ENCODE measurements around the gene RAC2. TPM values are rescaled to one million over a fixed set of nuclear protein-coding genes. Genes with fewer than 3 reads are reported as not detected.
A peak's percentile ranks its signal among the peaks of the same experiment; 100 is the strongest.

Gene RAC2
- total and polyA plus RNA-seq, 2 of the 8 experiments (the other 6 are each of a cell fraction or from before 2014, with no cell fraction given) = 2.3 to 4.3 TPM

- H3K4ac ChIP-seq (replicated peaks; ENCODE audit: insufficient read length, low read depth, low read length) = no peak overlapping the region
- no peaks in the 10 kb centered on the region for H3K79me2 ChIP-seq (ENCODE audit: control insufficient read depth in 1 of 2, insufficient read depth in 2 of 2, low read length in 2 of 2)
- no peaks in the 10 kb centered on the region for H3K23me2 ChIP-seq (ENCODE audit: low read depth, low read length)
- no peak overlapping the region for H4K5ac ChIP-seq (ENCODE audit: insufficient read length, low read depth, low read length)
- ChIA-PET CTCF (ENCODE audit: partially characterized antibody) (interaction anchor here (1.0 to 2.1 kb wide), 3 partner anchors 10 to 298 kb away, joined by 3 to 10 read pairs (median 4); no protein-coding TSS in a partner anchor), POLR2A (ENCODE audit: partially characterized antibody) (no interaction called here)
- no peak overlapping the region for H2BK12ac ChIP-seq (ENCODE audit: low read depth, low read length)
- no peak overlapping the region for H2BK20ac ChIP-seq (ENCODE audit: low read length)
- no peaks in the 10 kb centered on the region for H3K27me3 ChIP-seq (replicated peaks in 1 of 4; ENCODE audit: control insufficient read depth in 3 of 4, extremely low read depth in 1 of 4, insufficient read depth in 3 of 4, low read length in 3 of 4)
- no peak for FAIRE-seq
- H2BK15ac ChIP-seq (ENCODE audit: low read length) = 0 out of 2 replicates have a peak overlapping the region, but pooled peaks have one; percentile 46
- no peak overlapping the region for H3K23ac ChIP-seq (ENCODE audit: insufficient read length)
- peaks cover 0 to 6% (median 1%) of the 10 kb centered on the region in 4 experiments; a peak in 2 of 7 replicates for H3K4me1 ChIP-seq (replicated peaks in 1 of 4; ENCODE audit: control insufficient read depth in 3 of 4, insufficient read depth in 4 of 4, low read length in 3 of 4)
- H3K79me1 ChIP-seq (ENCODE audit: low read depth, low read length) = no peaks in the 10 kb centered on the region
- no peaks in the 10 kb centered on the region for H4K20me1 ChIP-seq (replicated peaks in 1 of 2; ENCODE audit: control insufficient read depth in 1 of 2, insufficient read depth in 2 of 2, low read length in 2 of 2)
- H2AK5ac ChIP-seq (ENCODE audit: low read depth, low read length) = no peak overlapping the region
- H3K9ac ChIP-seq (replicated peaks in 1 of 4; ENCODE audit: extremely low read depth in 1 of 4, low read depth in 3 of 4, low read length in 3 of 4) = no peak overlapping the region
- H2BK120ac ChIP-seq (replicated peaks; ENCODE audit: low read depth, low read length) = no peak overlapping the region
- no peaks in the 10 kb centered on the region for H3K36me3 ChIP-seq (ENCODE audit: control insufficient read depth in 2 of 4, insufficient read depth in 4 of 4, low read length in 3 of 4)
- no peak for DNase-seq (ENCODE audit: low read depth in 1 of 2, low spot score in 2 of 2)
- H3K4me2 ChIP-seq (ENCODE audit: insufficient read depth in 1 of 2, low read depth in 2 of 2, low read length in 2 of 2) = no peak overlapping the region
- H3K18ac ChIP-seq (ENCODE audit: extremely low read depth, low read length) = no peak overlapping the region
- no peaks in the 10 kb centered on the region for H3K9me3 ChIP-seq (ENCODE audit: insufficient read depth in 2 of 2, low read depth in 1 of 2, low read length in 1 of 2)
- no peak overlapping the region for H4K8ac ChIP-seq (ENCODE audit: extremely low read depth, insufficient read depth, low read length)
- no peak overlapping the region for H3K14ac ChIP-seq (ENCODE audit: insufficient read length)
- H3K4me3 ChIP-seq (ENCODE audit: extremely low read depth in 1 of 4, insufficient read depth in 2 of 4, low read depth in 3 of 4, low read length in 4 of 4) = no peak overlapping the region
- 89% methylated on average over 16 of the region's 16 CpGs; no CpG with 5 or more reads in 1 of the 2 experiments for WGBS, 2 experiments (ENCODE audit: extremely low coverage in 1 of 2, insufficient coverage in 1 of 2, insufficient read length in 1 of 2, insufficient replicate concordance in 2 of 2, low coverage in 1 of 2, low lambda C conversion rate in 2 of 2, missing lambda C conversion rate in 1 of 2)
- H2AFZ ChIP-seq (ENCODE audit: low read length) = no peak overlapping the region
- no peak overlapping the region for H4K91ac ChIP-seq (replicated peaks; ENCODE audit: insufficient read length, low read length)
- H2BK5ac ChIP-seq (ENCODE audit: low read depth, low read length) = peak overlapping the region; percentile 44; the same call in 1 of the 2 replicates
- H3K27ac ChIP-seq (ENCODE audit: low read depth, low read length) = no peak overlapping the region
- H3K56ac ChIP-seq (replicated peaks; ENCODE audit: insufficient read length, low read depth, low read length) = no peak overlapping the region
- TF ChIP-seq CEBPB (IDR thresholded peaks at IDR 0.05; ENCODE audit: low read depth, low read length) (no peak), GTF2F1 (IDR thresholded peaks at IDR 0.05; ENCODE audit: borderline replicate concordance, low read depth, low read length) (no peak), NANOG (IDR thresholded peaks at IDR 0.05; ENCODE audit: insufficient read depth, low read depth, low read length, poor library complexity, severe bottlenecking) (no peak), EP300 (IDR thresholded peaks at IDR 0.05; ENCODE audit: borderline replicate concordance in 1 of 2, low read depth in 2 of 2, low read length in 2 of 2) (no peak), RNF2 (IDR thresholded peaks at IDR 0.05; ENCODE audit: borderline replicate concordance, low read depth, low read length, missing control alignments, poor library complexity, severe bottlenecking) (no peak), ATF3 (IDR thresholded peaks at IDR 0.05; ENCODE audit: insufficient read depth, low read depth, low read length) (no peak), GABPA (IDR thresholded peaks at IDR 0.05; ENCODE audit: borderline replicate concordance, insufficient read depth, low read length) (no peak)
Observed at GRCh38 chr22:37234736-37235711, 9.0 kb downstream of the RAC2 start.
